Transverse colon (tissue), 4 donors: Measurements from ENCODE around the gene NOXO1. TPM values are rescaled to one million over a fixed set of nuclear protein-coding genes. Genes with fewer than 3 reads are reported as not detected.
A peak's percentile ranks its signal among the peaks of the same experiment; 100 is the strongest.

Source experiments
- DNase-seq: peaks from one replicate; pipeline ENCODE4 v3.0.0-alpha.2; 2019
- H3K27ac ChIP-seq, 4 donors: fragments of 200-600 bp; sonication (generic); 2 replicates each; pipeline ENCODE4 v1.5.1; 2016 to 2018; ENCODE audit warnings: inconsistent platforms in 4 of 4
- H3K27me3 ChIP-seq: fragments of 200-600 bp; sonication (generic); 2 replicates; pipeline ENCODE4 v1.5.1; 2017; ENCODE audit warnings: inconsistent platforms
- H3K36me3 ChIP-seq, 4 donors: fragments of 200-600 bp; sonication (generic); 2 replicates each; pipeline ENCODE4 v1.5.1; 2017 to 2019; ENCODE audit warnings: inconsistent platforms in 4 of 4
- H3K4me1 ChIP-seq, 4 donors: fragments of 200-600 bp; sonication (generic); 2 replicates each; pipeline ENCODE4 v1.5.1; 2017 to 2020; ENCODE audit warnings: inconsistent platforms in 4 of 4
- H3K4me3 ChIP-seq, 4 donors: fragments of 200-600 bp; sonication (generic); 1 replicate in 1 of 4; 2 replicates in 3 of 4; pipeline versions ENCODE4 v1.5.1 to v1.6.1; 2017 to 2019; ENCODE audit warnings: inconsistent platforms in 4 of 4
- H3K9me3 ChIP-seq, 2 donors: fragments of 200-600 bp; sonication (generic); 2 replicates each; pipeline ENCODE4 v1.5.1; 2017 to 2019; ENCODE audit warnings: inconsistent platforms in 2 of 2
- EP300 ChIP-seq: sonication (generic); formaldehyde crosslinking; IDR thresholded peaks from one replicate; pipeline ENCODE4 v1.6.1; 2017; ENCODE audit warnings: antibody characterized with exemption, low read depth
- POLR2A ChIP-seq: fragments of 450-650 bp; IDR thresholded peaks from one replicate; pipeline ENCODE4 v1.6.1; 2016; ENCODE audit warnings: antibody characterized with exemption, mild to moderate bottlenecking, moderate library complexity
- POLR2AphosphoS5 ChIP-seq, 3 donors: sonication (generic); formaldehyde crosslinking; IDR thresholded peaks; one replicate each; pipeline ENCODE4 v1.6.1; 2016; ENCODE audit warnings: antibody characterized with exemption in 3 of 3
- WGBS, 2 donors: methylation state at CpG; one replicate each; pipeline ENCODE4 v1.1.5; 2018; ENCODE audit warnings: low coverage in 1 of 2; 5-methylcytosine and 5-hydroxymethylcytosine counted together
- in situ Hi-C, 4 donors: fragments of 200-750 bp; cut with MboI; loops; one replicate each; pipeline versions ENCODE4 v1.15.0 to v1.15.1; 2017; ENCODE audit warnings: low sequenced_read_pairs in 3 of 4, low pct_ligation_motif_present in 1 of 4, low pct_unique_long_range_greater_than_20kb in 1 of 4
- intact Hi-C: fragments of 100-400 bp; cut with DNase I; formaldehyde crosslinking; loops from one replicate; pipeline ENCODE4 v1.15.1; 2023; ENCODE audit warnings: low total_unique reads
- total RNA-seq, 4 donors: library from RNA; depleted of rRNA; stranded (reverse); fragments of >200 nt; gene quantifications; one replicate each; pipeline ENCODE4 v1.1.0, GENCODE V29; 2016
- TF ChIP-seq, protein P1 (sequence below), 5 experiments: fragments of 200-600 bp in 3 of 5; fragments of 450-650 bp in 2 of 5; sonication (generic) in 3 of 5; IDR thresholded peaks; 1 replicate in 2 of 5; 2 replicates in 3 of 5; pipeline ENCODE4 v1.5.1; 2016 to 2017; ENCODE audit warnings: antibody characterized with exemption in 5 of 5, inconsistent platforms in 3 of 5, mild to moderate bottlenecking in 2 of 5, moderate library complexity in 1 of 5

NOXO1 gene
- total RNA-seq, 4 donors from 2014 or later = 4.2 to 29.8 (median 19.4) TPM

DNA sequence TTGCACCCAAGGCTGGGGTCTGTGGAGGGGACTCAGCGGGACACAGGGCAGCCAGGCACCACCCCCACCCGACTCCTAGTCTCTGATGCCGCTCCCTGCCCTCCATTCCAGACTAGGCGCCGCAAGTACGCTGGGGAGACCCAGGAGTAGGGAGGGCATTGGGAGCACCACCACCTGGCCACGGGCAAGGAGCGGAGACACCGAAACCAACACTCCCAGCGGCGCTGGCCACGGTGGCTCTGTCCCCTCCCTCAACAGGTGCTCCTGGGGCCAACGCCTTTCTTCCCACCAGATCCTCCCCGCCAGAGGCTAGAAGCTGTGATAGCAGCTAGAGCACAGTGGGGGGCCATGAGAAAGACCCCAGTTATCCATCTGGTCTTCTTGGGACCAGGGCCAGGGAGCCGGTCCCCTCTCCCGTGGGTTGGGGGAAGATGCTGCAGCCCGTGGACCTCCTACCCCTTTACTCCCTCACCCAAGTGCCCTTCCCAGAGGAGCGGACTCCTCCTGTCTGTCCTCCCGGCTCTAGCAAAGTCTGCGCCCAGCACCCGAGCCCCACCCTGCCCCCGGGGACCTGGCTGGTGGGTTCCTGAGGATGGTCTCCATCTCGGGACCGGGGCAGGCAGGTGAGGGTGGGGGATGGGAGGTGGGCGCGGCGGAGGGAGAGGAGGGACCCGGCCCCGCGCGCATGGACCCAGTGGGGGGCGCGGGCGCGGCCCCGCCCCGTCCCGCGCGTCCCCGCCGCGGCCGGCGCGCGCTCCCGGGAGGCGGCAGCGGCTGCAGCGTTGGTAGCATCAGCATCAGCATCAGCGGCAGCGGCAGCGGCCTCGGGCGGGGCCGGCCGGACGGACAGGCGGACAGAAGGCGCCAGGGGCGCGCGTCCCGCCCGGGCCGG lies 8.2 kb upstream of the NOXO1 start, which contains the start of gene SYNGR3:
Gene SYNGR3 (plus strand): TSS at position 762 of the 892 bp plus-strand sequence. CDS start 133 bp downstream, outside the sequence.
- 8% methylated on average over 50 of the region's 67 CpGs; no CpG with 5 or more reads in 1 of the 2 donors for WGBS, 2 donors
- peaks cover 0 to 7% (median 0%) of the 10 kb centered on the region in 4 donors for H3K36me3 ChIP-seq
- H3K4me1 ChIP-seq = peaks cover 23 to 50% (median 43%) of the 10 kb centered on the region in 4 donors
- H3K27me3 ChIP-seq = peaks cover 34% of the 10 kb centered on the region
- TF ChIP-seq, protein P1, sequence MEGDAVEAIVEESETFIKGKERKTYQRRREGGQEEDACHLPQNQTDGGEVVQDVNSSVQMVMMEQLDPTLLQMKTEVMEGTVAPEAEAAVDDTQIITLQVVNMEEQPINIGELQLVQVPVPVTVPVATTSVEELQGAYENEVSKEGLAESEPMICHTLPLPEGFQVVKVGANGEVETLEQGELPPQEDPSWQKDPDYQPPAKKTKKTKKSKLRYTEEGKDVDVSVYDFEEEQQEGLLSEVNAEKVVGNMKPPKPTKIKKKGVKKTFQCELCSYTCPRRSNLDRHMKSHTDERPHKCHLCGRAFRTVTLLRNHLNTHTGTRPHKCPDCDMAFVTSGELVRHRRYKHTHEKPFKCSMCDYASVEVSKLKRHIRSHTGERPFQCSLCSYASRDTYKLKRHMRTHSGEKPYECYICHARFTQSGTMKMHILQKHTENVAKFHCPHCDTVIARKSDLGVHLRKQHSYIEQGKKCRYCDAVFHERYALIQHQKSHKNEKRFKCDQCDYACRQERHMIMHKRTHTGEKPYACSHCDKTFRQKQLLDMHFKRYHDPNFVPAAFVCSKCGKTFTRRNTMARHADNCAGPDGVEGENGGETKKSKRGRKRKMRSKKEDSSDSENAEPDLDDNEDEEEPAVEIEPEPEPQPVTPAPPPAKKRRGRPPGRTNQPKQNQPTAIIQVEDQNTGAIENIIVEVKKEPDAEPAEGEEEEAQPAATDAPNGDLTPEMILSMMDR (IDR thresholded peaks at IDR 0.05) = no peak
- TF ChIP-seq EP300 (no peak), POLR2AphosphoS5 (IDR thresholded peaks at IDR 0.05) (no peak), POLR2A (no peak)
- peak within 1 kb of the TSS; percentile 54 to 83 (median 60) for H3K27ac ChIP-seq
- intact Hi-C loops = loop anchor here (10.0 kb wide), 1 partner anchor 675 kb away; no protein-coding TSS in a partner anchor
- no peaks in the 10 kb centered on the region for H3K9me3 ChIP-seq
- in situ Hi-C loops = no loop called here
- peak within 1 kb of the TSS in 3 of 4 donors; percentile 11 to 31 (median 30) for H3K4me3 ChIP-seq
- DNase-seq = no peak

DNA sequence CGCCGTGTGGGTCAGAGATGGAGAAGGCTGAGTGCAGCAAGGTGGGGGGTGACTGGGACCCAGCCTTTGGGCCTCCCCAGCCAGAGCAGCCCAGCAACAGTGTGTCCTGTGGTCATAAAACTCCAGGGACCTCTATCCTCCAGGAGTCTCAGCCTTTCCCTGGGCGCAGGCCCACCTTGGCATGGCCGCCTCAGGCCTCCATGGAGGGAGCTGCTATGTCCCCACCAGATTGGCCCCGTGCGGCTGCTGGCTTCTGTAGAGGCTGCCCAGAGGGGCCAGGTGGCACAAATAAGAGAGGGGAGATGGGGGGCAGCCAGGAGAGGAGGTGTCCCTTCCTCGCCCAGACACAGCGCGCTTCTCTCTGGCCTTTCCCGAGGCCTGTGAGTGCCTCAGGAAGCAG lies 5.9 kb upstream of the NOXO1 start:
- in situ Hi-C loops = no loop called here
- 91% methylated on average over 10 of the region's 10 CpGs; no CpG with 5 or more reads in 1 of the 2 donors for WGBS, 2 donors
- peaks cover 34% of the 10 kb centered on the region for H3K27me3 ChIP-seq
- no peak for TF ChIP-seq EP300
- TF ChIP-seq, protein P1 (IDR thresholded peaks at IDR 0.05) = no peak
- no peak for TF ChIP-seq POLR2A
- H3K27ac ChIP-seq = no peak overlapping the region
- peaks cover 0 to 7% (median 0%) of the 10 kb centered on the region in 4 donors for H3K36me3 ChIP-seq
- intact Hi-C loops = loop anchor here (10.0 kb wide), 1 partner anchor 678 kb away; no protein-coding TSS in a partner anchor
- no peaks in the 10 kb centered on the region for H3K9me3 ChIP-seq
- H3K4me3 ChIP-seq = no peak overlapping the region
- peaks cover 29 to 67% (median 58%) of the 10 kb centered on the region in 4 donors for H3K4me1 ChIP-seq
- DNase-seq = no peak

DNA sequence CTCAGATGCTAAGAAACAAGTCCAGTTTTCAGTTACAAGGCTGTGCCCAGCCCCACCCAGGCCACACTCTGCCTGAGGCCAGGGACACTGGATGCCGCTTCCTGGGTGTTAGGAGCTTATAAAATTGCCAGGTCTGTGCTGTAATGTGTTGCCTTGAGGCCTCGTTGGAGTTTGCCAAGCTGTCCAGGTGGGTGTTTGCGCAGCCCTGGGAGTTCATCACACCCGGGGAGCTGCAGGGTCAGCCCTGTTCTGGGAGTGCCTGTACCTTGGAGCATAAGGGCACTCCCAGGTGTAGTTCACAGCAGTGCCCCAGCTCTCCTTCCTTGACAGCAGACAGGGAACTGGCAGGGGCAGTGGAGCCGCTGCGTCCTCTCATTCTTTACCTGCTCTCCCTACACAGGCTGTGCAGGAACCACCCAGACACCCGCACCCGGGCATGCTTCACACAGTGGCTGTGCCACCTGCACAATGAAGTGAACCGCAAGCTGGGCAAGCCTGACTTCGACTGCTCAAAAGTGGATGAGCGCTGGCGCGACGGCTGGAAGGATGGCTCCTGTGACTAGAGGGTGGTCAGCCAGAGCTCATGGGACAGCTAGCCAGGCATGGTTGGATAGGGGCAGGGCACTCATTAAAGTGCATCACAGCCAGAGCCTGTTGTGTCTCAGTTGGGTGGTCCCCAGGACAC lies 4.3 kb upstream of the NOXO1 start:
- in situ Hi-C loops (no loop called here), intact Hi-C loops (loop anchor here (10.0 kb wide), 1 partner anchor 679 kb away; no protein-coding TSS in a partner anchor)
- TF ChIP-seq POLR2A (peak; percentile 83), POLR2AphosphoS5 (IDR thresholded peaks at IDR 0.05) (peak in 2 of 3 donors; percentile 63 to 70), EP300 (no peak)
- TF ChIP-seq, protein P1 (IDR thresholded peaks at IDR 0.05) = no peak
- Histone ChIP-seq H3K9me3 (no peaks in the 10 kb centered on the region), H3K27ac (peak overlapping the region; percentile 91 to 95 (median 93)), H3K4me3 (peak overlapping the region in 2 of 4 donors; percentile 89 to 90), H3K4me1 (peaks cover 25 to 64% (median 56%) of the 10 kb centered on the region in 4 donors), H3K27me3 (peaks cover 38% of the 10 kb centered on the region), H3K36me3 (peaks cover 0 to 7% (median 0%) of the 10 kb centered on the region in 4 donors)
- 75% methylated on average over 14 of the region's 14 CpGs; no CpG with 5 or more reads in 1 of the 2 donors for WGBS, 2 donors
- DNase-seq = peak; percentile 78
